Liver (tissue), 9 donors: ENCODE results near the gene NPW. TPM values are rescaled to one million over a fixed set of nuclear protein-coding genes. Genes with fewer than 3 reads are reported as not detected.
"Not testable (repeated sequence)": the region's sequence is repeated elsewhere in the genome, so short reads cannot be mapped to it uniquely, and the experiment has no call there.

ENCODE experiments used
- DNase-seq: peaks from one replicate; pipeline ENCODE4 v3.0.0-alpha.2; 2017; ENCODE audit warnings: low spot score
- H3K27ac ChIP-seq, 2 donors: one replicate each; pipeline ENCODE4 v1.7.0; 2013; ENCODE audit warnings: inconsistent platforms in 2 of 2, low read length in 2 of 2, control low read depth in 1 of 2, low read depth in 1 of 2, mild to moderate bottlenecking in 1 of 2
- H3K27me3 ChIP-seq, 4 donors: one replicate each; pipeline versions ENCODE4 v1.6.1 to v1.7.0; 2013; ENCODE audit warnings: low read length in 3 of 4, inconsistent platforms in 1 of 4, mild to moderate bottlenecking in 1 of 4, moderate library complexity in 1 of 4; ENCODE audit not compliant: control insufficient read depth in 4 of 4, insufficient read depth in 4 of 4
- H3K36me3 ChIP-seq, 4 donors: one replicate each; pipeline versions ENCODE4 v1.6.1 to v1.7.0; 2013; ENCODE audit warnings: low read length in 3 of 4, mild to moderate bottlenecking in 3 of 4, low read depth in 1 of 4, moderate library complexity in 1 of 4; ENCODE audit not compliant: control insufficient read depth in 4 of 4, insufficient read depth in 3 of 4
- H3K4me1 ChIP-seq, 4 donors: one replicate each; pipeline versions ENCODE4 v1.6.1 to v1.7.0; 2013; ENCODE audit warnings: low read length in 3 of 4, mild to moderate bottlenecking in 3 of 4, moderate library complexity in 1 of 4; ENCODE audit not compliant: control insufficient read depth in 4 of 4, insufficient read depth in 4 of 4
- H3K4me3 ChIP-seq, 3 donors: one replicate each; pipeline versions ENCODE4 v1.6.1 to v1.7.0; 2013; ENCODE audit warnings: low read length in 3 of 3, control low read depth in 1 of 3, low read depth in 1 of 3, mild to moderate bottlenecking in 1 of 3
- H3K9ac ChIP-seq, 2 donors: one replicate each; pipeline ENCODE4 v1.7.0; 2013; ENCODE audit warnings: low read length in 2 of 2, mild to moderate bottlenecking in 2 of 2, moderate library complexity in 2 of 2, control low read depth in 1 of 2, low read depth in 1 of 2
- H3K9me3 ChIP-seq, 4 donors: one replicate each; pipeline versions ENCODE4 v1.6.1 to v1.7.0; 2013; ENCODE audit warnings: low read length in 3 of 4; ENCODE audit not compliant: control insufficient read depth in 4 of 4
- FOXA1 ChIP-seq: IDR thresholded peaks from 2 replicates; pipeline ENCODE4 v1.6.1; 2016; ENCODE audit warnings: antibody characterized with exemption
- FOXA2 ChIP-seq: IDR thresholded peaks from 2 replicates; pipeline ENCODE4 v1.6.1; 2016; ENCODE audit warnings: antibody characterized with exemption
- GABPA ChIP-seq, 2 donors: IDR thresholded peaks in 1 of 2; conservative IDR thresholded peaks in 1 of 2; 2 replicates each; pipeline ENCODE4 v1.6.1; 2016; ENCODE audit warnings: antibody characterized with exemption in 2 of 2, mild to moderate bottlenecking in 1 of 2, moderate library complexity in 1 of 2
- HNF4A ChIP-seq, 2 donors: conservative IDR thresholded peaks; 2 replicates each; pipeline ENCODE4 v1.6.1; 2016; ENCODE audit warnings: antibody characterized with exemption in 2 of 2, mild to moderate bottlenecking in 2 of 2
- HNF4G ChIP-seq: IDR thresholded peaks from 2 replicates; pipeline ENCODE4 v1.6.1; 2016; ENCODE audit warnings: antibody characterized with exemption
- JUND ChIP-seq, 2 donors: IDR thresholded peaks; 2 replicates each; pipeline ENCODE4 v1.6.1; 2016; ENCODE audit warnings: antibody characterized with exemption in 2 of 2
- RAD21 ChIP-seq, 2 donors: IDR thresholded peaks; 2 replicates each; pipeline ENCODE4 v1.6.1; 2016; ENCODE audit warnings: antibody characterized with exemption in 2 of 2, mild to moderate bottlenecking in 2 of 2
- RXRA ChIP-seq, 2 donors: IDR thresholded peaks; 2 replicates each; pipeline ENCODE4 v1.6.1; 2017 to 2018; ENCODE audit warnings: antibody characterized with exemption in 2 of 2, mild to moderate bottlenecking in 1 of 2
- SP1 ChIP-seq: IDR thresholded peaks from 2 replicates; pipeline ENCODE4 v1.6.1; 2018; ENCODE audit warnings: antibody characterized with exemption, mild to moderate bottlenecking
- TAF1 ChIP-seq: conservative IDR thresholded peaks from 2 replicates; pipeline ENCODE4 v1.6.1; 2016; ENCODE audit warnings: antibody characterized with exemption, mild to moderate bottlenecking
- YY1 ChIP-seq: IDR thresholded peaks from 2 replicates; pipeline ENCODE4 v1.6.1; 2016; ENCODE audit warnings: antibody characterized with exemption, mild to moderate bottlenecking
- WGBS: extraction: QIAGEN DNeasy Blood & Tissue Kit; methylation state at CpG from one replicate; pipeline ENCODE4 v1.1.7; 2013; 5-methylcytosine and 5-hydroxymethylcytosine counted together
- polyA plus RNA-seq, 2 donors: library from polyadenylated mRNA; stranded (reverse) in 1 of 2; unstranded in 1 of 2; fragments of 200-250 nt in 1 of 2; fragments of >200 nt in 1 of 2; fragmentation: Nextera tagmentation in 1 of 2; extraction: Ambion mirVana in 1 of 2; gene quantifications; one replicate each; pipeline versions ENCODE4 v1.2.1 to v1.2.3, GENCODE V29; 2013 to 2015
- total RNA-seq, 2 donors: library from RNA; depleted of rRNA; stranded (reverse); fragments of >200 nt; gene quantifications; one replicate each; pipeline ENCODE4 v1.2.3, GENCODE V29; 2014
- TF ChIP-seq, protein P1 (sequence below): IDR thresholded peaks from 2 replicates; pipeline ENCODE4 v1.6.1; 2016; ENCODE audit warnings: antibody characterized with exemption
- TF ChIP-seq, protein P2 (sequence below): IDR thresholded peaks from 2 replicates; pipeline ENCODE4 v1.6.1; 2016; ENCODE audit warnings: antibody characterized with exemption, mild to moderate bottlenecking
- TF ChIP-seq, protein P3 (sequence below): IDR thresholded peaks from 2 replicates; pipeline ENCODE4 v1.6.1; 2016; ENCODE audit warnings: antibody characterized with exemption
- TF ChIP-seq, protein P4 (sequence below): IDR thresholded peaks from 2 replicates; pipeline ENCODE4 v1.6.1; 2016; ENCODE audit warnings: antibody characterized with exemption
- donor health status: healthy.
- donor health status: healthy.
- donor health status: healthy.
- donor health status: healthy.
- donor health status: healthy.

The NPW gene
- total and polyA plus RNA-seq, 4 donors = 1.3 to 20.6 (median 9.1) TPM

DNA sequence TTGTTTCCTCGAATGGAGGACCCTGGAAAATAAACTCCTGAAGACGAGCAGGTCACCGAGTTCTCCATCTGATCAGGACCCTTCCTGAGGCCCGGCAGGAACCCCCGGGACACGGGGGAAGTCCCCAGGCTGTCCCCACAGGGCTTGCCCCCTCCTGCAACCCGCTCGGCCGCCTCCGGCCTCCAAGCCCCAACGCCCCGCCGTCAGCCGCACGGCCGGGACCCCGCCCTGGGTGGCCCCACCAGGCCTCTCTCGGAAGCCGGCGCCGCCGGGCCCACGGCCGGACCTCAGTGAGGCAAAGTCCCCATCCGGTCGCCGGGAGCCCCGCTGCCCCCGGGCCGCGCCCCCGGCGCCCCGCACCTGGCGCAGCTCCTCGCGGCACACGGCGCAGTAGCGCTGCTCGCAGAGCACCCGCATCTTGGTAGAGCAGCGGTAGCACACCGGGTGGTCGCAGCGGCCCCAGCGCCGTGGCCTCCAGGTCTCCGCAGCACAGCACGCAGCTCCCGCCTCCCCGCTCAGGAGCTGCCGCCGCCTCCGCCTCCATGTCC lies 10.3 kb upstream of the NPW start:
- peak overlapping the region; percentile 75 to 93 (median 80) for H3K4me3 ChIP-seq
- H3K27me3 ChIP-seq = no peaks in the 10 kb centered on the region
- DNase-seq = no peak
- peaks cover 0 to 2% (median 0%) of the 10 kb centered on the region in 4 donors for H3K36me3 ChIP-seq
- peak overlapping the region; percentile 41 to 79 for H3K9ac ChIP-seq
- no peak for TF ChIP-seq TAF1
- no peak for TF ChIP-seq HNF4A (conservative IDR thresholded peaks at IDR 0.05)
- TF ChIP-seq HNF4G = no peak
- TF ChIP-seq, protein P1, sequence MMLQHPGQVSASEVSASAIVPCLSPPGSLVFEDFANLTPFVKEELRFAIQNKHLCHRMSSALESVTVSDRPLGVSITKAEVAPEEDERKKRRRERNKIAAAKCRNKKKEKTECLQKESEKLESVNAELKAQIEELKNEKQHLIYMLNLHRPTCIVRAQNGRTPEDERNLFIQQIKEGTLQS = no peak
- TF ChIP-seq SP1 = no peak
- H3K27ac ChIP-seq = peak overlapping the region; percentile 60 to 78
- under 1% methylated on average over 55 of the region's 55 CpGs for WGBS
- peaks cover 34 to 51% (median 46%) of the 10 kb centered on the region in 4 donors for H3K4me1 ChIP-seq
- H3K9me3 ChIP-seq = no peaks in the 10 kb centered on the region

DNA sequence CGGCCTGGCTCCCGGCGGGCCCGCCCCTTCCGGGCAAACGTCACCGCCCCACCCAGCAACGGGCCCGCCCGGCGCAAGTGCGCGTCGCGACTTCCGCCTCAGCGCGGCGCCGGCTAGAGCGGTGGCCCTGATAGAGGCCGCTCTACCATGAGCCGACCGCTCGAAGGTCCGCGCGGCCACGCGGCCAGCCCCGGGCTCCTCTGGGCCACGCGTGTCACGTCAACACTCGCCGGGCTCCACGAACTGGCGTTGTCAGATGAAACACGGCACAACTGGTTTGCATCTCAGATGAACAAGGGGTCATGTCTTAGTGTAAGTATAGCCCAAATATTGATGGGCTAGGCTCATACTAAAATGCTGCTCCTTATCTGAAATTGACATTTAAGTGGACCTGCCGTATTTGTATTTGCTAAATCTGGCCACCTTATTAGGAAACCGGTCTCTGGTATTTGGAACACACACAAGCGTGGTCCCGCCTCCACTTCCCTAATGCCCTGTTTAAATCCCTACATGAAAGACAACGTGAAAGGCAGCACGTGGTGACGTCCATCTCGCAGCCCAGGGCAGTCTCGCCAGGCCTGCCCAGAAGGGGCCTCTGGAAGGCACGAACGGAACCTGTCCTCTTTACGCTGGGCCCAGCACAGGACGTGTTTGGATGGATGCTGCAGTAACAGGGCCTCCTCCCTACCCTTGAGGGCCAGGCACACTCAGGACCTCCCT lies 9.6 kb upstream of the NPW start, which contains the start of gene ZNF598:
Gene ZNF598, minus strand, starts transcription at position 31 of the 720 bp plus-strand sequence.
- Histone ChIP-seq H3K9ac (peak within 1 kb of the TSS; percentile 79 to 97), H3K36me3 (peaks cover 0 to 2% (median 0%) of the 10 kb centered on the region in 4 donors), H3K27me3 (no peaks in the 10 kb centered on the region), H3K4me3 (peak within 1 kb of the TSS; percentile 85 to 93 (median 90)), H3K9me3 (no peaks in the 10 kb centered on the region), H3K4me1 (peaks cover 26 to 44% (median 38%) of the 10 kb centered on the region in 4 donors), H3K27ac (peak within 1 kb of the TSS; percentile 77 to 79)
- 5% methylated on average over 52 of the region's 52 CpGs for WGBS
- TF ChIP-seq SP1 (peak; percentile 7), GABPA (IDR thresholded peaks at IDR 0.05 in 1 of 2, conservative IDR thresholded peaks at IDR 0.05 in 1 of 2) (peak in 1 of 2 donors; percentile 87), YY1 (peak; percentile 35)
- TF ChIP-seq, protein P1 = no peak
- peak; percentile 84 for DNase-seq

DNA sequence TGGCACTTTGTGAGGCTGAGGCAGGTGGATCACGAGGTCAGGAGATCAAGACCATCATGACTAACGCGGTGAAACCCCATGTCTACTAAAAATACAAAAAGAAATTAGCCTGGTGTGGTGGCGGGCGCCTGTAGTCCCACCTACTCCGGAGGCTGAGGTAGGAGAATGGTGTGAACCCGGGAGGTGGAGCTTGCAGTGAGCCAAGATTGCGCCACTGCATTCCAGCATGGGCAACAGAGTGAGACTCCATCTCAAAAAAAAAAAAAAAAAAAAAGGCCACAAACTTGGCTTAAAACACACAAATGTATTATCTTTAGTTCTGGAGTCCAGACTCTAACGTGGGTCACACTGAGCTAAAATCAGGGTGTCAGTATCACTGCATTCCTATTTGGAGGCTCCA lies 7.9 kb upstream of the NPW start:
- not testable (repeated sequence) for H3K27me3 ChIP-seq, H3K27ac ChIP-seq, DNase-seq, H3K9ac ChIP-seq, H3K36me3 ChIP-seq, H3K9me3 ChIP-seq, H3K4me3 ChIP-seq
- 78% methylated on average over 9 of the region's 9 CpGs for WGBS
- peaks cover 15 to 31% (median 26%) of the 10 kb centered on the region in 4 donors for H3K4me1 ChIP-seq

DNA sequence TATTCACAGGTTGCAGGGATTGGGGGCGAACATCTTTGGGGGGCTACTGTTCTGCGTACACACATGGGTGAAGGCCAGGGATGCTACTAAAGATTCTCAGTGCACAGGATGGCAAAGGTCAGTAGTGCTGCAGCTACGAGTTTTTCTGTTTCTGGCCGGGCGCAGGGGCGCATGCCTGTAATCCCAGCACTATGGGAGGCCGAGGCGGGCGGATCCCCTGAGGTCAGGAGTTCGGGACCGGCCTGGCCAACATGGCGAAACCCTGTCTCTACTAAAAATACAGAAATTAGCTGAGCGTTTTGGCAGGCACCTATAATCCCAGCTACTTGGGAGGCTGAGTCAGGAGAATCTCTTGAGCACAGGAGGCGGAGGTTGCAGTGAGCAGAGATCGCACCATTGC lies 6.1 kb upstream of the NPW start:
- no peak overlapping the region for H3K4me3 ChIP-seq
- 95% methylated on average over 15 of the region's 15 CpGs for WGBS
- H3K4me1 ChIP-seq = peaks cover 0 to 13% (median 9%) of the 10 kb centered on the region in 4 donors
- no peaks in the 10 kb centered on the region for H3K9me3 ChIP-seq
- H3K27me3 ChIP-seq = no peaks in the 10 kb centered on the region
- H3K27ac ChIP-seq = no peak overlapping the region
- H3K36me3 ChIP-seq = no peaks in the 10 kb centered on the region
- no peak overlapping the region for H3K9ac ChIP-seq
- DNase-seq = no peak
- no peak for TF ChIP-seq JUND (IDR thresholded peaks at IDR 0.05)
- TF ChIP-seq RXRA (IDR thresholded peaks at IDR 0.05) = no peak
- TF ChIP-seq, protein P2, sequence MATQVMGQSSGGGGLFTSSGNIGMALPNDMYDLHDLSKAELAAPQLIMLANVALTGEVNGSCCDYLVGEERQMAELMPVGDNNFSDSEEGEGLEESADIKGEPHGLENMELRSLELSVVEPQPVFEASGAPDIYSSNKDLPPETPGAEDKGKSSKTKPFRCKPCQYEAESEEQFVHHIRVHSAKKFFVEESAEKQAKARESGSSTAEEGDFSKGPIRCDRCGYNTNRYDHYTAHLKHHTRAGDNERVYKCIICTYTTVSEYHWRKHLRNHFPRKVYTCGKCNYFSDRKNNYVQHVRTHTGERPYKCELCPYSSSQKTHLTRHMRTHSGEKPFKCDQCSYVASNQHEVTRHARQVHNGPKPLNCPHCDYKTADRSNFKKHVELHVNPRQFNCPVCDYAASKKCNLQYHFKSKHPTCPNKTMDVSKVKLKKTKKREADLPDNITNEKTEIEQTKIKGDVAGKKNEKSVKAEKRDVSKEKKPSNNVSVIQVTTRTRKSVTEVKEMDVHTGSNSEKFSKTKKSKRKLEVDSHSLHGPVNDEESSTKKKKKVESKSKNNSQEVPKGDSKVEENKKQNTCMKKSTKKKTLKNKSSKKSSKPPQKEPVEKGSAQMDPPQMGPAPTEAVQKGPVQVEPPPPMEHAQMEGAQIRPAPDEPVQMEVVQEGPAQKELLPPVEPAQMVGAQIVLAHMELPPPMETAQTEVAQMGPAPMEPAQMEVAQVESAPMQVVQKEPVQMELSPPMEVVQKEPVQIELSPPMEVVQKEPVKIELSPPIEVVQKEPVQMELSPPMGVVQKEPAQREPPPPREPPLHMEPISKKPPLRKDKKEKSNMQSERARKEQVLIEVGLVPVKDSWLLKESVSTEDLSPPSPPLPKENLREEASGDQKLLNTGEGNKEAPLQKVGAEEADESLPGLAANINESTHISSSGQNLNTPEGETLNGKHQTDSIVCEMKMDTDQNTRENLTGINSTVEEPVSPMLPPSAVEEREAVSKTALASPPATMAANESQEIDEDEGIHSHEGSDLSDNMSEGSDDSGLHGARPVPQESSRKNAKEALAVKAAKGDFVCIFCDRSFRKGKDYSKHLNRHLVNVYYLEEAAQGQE = no peak
- TF ChIP-seq FOXA1 = no peak
- TF ChIP-seq, protein P3, sequence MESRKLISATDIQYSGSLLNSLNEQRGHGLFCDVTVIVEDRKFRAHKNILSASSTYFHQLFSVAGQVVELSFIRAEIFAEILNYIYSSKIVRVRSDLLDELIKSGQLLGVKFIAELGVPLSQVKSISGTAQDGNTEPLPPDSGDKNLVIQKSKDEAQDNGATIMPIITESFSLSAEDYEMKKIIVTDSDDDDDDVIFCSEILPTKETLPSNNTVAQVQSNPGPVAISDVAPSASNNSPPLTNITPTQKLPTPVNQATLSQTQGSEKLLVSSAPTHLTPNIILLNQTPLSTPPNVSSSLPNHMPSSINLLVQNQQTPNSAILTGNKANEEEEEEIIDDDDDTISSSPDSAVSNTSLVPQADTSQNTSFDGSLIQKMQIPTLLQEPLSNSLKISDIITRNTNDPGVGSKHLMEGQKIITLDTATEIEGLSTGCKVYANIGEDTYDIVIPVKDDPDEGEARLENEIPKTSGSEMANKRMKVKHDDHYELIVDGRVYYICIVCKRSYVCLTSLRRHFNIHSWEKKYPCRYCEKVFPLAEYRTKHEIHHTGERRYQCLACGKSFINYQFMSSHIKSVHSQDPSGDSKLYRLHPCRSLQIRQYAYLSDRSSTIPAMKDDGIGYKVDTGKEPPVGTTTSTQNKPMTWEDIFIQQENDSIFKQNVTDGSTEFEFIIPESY = no peak
- TF ChIP-seq, protein P4, sequence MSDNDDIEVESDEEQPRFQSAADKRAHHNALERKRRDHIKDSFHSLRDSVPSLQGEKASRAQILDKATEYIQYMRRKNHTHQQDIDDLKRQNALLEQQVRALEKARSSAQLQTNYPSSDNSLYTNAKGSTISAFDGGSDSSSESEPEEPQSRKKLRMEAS = no peak
- no peak for TF ChIP-seq RAD21 (IDR thresholded peaks at IDR 0.05)
- TF ChIP-seq TAF1 = no peak
- TF ChIP-seq GABPA (IDR thresholded peaks at IDR 0.05 in 1 of 2, conservative IDR thresholded peaks at IDR 0.05 in 1 of 2) = no peak
- no peak for TF ChIP-seq HNF4G
- no peak for TF ChIP-seq FOXA2
